Hematopoietic multipotent progenitor cell (in vitro differentiated cells): ENCODE results near the gene ATP5PD. TPM values are rescaled to one million over a fixed set of nuclear protein-coding genes. Genes with fewer than 3 reads are reported as not detected.

Source experiments
- DNase-seq, 3 donors: peaks; one replicate each; pipeline ENCODE4 v3.0.0-alpha.2; 2011 to 2015; ENCODE audit warnings: low read depth in 2 of 3, low spot score in 2 of 3
- small RNA-seq: library from RNA; depleted of rRNA; stranded (forward); fragments of <200 nt; gene quantifications from one replicate; pipeline ENCODE3, GENCODE V24; 2012
- total RNA-seq: library from RNA; depleted of rRNA; stranded (reverse); fragments of >200 nt; gene quantifications from one replicate; pipeline ENCODE4 v1.2.3, GENCODE V29; 2012

ATP5PD gene
- total RNA-seq, 1 donor: 73.5 TPM

DNA sequence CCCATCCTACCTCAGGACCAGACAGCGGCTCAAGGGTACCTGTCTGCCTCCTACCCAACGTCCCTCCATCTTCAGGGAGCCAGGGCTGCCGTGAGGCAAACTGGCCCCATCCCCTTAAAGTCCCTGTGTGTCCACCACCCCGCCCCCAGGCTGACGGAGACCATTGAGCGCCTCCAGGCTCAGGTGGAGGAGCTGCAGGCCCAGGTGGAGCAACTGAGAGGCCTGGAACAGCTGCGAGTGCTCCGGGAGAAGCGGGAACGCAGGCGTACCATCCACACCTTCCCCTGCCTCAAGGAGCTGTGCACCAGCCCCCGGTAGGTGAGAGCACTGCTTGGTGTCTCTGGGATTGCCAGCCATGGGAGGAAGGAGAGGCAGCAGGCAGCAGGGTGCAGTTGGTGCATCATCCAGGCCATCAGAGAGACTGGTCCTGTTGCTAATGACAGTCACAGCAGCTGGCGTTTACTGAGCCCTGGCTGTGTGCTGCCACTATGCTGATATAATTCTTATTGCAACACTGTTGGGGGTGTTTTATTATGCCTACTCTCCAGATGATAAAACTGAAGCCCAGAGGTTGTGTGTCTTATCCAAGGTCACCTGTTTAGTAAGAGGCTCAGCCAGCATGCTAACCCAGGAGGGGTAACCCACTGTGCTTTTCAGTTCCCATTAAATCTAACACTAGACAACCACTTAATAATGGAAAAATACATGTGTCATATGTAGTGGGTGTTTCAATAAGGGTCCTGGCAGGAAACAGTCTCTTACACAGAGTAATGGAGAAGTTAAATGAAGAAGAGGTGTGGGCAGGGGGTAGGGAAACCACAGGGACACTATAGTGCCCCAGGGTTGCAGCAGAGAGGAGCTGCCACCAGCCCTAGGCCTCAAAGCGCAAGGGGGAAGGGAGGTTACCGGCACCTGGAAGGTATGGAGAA, 44.6 kb downstream of the ATP5PD start:
- peak in 1 of 3 donors; percentile 42 for DNase-seq

DNA sequence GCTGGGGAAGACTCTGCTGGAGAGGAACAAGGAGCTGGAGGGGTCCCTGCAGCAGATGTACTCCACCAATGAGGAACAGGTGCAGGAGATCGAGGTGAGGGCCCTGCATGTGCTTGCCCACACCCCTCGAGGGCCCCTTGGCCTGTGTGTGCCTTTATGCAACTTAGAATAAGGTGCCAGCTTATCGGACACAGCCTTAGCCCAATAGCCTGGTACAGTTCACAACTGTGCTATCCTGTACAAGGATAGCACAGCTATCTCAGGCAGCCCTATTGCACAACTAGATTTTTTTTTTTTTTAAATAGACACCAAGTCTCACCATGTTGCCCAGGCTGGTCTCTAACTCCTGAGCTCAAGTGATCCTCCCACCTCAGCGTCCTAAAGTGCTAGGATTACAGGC, 47.2 kb downstream of the ATP5PD start:
- no peak for DNase-seq

DNA sequence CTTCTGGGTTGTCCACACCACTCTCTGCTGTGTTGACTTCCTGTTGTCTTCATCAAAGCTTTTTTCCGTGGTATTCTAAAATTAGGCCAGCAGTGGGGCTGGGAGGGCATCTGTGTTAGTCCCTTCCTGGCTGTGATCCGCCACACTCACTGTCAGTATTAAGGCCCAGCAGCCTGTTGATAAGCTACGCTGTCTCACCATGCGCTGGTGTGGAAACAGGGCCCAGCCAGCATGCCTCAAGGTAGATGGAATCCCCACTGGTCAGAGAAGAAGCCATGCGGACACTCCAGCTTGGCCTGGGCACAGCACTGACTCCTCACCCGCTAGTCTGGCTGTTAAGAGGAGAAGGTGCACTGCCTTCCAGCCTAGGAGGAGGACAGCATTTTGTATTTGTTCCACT, 48.0 kb downstream of the ATP5PD start:
- DNase-seq: no peak

DNA sequence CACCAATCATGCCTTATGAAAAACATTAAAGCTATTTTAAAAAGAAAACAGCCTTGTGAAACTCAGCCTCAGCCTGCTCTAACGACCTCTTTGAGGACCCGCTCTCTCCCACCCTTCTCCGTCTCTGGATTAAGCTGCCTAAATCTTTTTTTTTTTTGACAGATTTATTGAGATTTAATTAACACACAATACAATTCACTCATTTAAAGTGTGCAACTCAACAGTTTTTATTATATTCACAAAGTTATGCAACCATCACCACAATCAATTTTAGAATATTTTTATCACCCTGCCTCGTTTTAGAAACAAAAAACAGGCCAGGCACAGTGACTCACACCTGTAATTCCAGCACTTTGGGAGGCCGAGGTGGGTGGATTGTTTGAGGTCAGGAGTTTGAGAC, 50.9 kb downstream of the ATP5PD start:
- DNase-seq: no peak

DNA sequence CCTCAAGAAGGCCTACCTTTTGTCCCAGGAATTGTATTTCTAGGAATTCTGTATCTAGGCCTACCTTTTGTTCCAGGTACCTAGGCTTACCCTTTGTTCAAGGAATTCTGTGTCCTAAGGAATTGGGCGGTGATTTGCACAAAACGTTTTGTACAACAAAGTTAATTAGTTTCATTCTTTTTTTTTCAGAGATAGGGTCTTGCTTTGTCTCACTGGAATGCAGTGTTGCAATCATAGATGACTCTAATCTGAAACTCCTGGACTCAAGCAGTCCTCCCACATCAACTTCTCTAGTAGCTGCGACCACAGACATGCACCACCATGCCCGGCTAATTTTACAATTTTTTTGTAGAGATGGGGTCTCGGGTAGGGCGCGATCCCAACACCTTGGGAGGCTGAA, 52.3 kb downstream of the ATP5PD start:
- DNase-seq: no peak

DNA sequence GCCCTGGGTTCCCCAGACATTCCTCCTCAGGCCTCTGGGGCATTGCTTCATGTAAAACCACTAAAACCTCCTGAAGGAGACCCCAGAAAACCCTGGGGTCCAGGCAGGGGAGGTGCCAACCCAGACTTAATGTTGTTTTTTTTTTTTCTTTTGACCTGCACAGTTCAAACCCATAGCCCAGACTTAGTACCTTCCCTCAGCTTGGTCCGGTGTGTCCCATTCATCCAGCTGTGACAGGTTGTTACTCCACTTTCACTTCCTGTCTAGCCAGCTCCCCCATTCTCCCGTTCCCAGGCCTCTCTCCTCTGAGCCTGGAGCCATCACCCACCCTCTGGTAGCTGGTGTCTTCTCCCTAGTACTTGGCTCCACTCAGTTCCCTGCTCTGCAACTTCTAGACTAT, 54.5 kb downstream of the ATP5PD start:
- DNase-seq: no peak

DNA sequence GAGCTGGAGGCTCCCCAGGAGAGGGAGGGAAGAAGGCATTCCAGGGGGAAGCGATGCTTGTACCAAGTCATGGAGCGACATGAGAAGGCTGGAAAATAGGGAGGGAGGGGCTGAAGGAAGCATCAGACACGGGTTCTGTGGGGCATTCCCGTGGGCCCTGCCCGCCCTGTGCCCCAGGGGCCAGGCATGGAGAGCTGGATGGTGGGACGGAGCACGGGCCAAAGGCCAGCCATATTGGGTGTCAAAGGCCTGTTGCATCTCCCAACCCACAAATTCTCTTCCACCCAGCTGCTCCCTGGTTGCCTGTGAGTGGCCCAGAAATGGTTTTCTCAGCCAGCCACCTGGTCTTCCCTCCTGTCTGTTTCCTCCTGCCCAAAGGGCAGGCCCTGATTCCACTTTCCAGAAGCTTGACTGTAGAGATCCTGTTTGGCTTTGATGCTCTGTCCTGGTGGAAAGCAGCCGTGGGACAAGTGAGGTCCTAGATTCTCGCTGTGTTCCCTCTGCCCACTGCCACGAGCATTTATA, 56.1 kb downstream of the ATP5PD start:
- no peak for DNase-seq

Small RNAs within 50 kb of the gene (small RNA-seq; reads per million reads assigned to genes)
- gene AC111186.1 (not detected), gene RF00019 (not detected), gene RN7SL573P (not detected), gene RNU6-362P (not detected)

Other genes with a start within 250 kb of the ATP5PD start
- gene GRIN2C, start 187.1 kb downstream of the ATP5PD start, total RNA-seq: 0.27 TPM
- 8.9 TPM for gene FDXR, start 174.0 kb downstream of the ATP5PD start, total RNA-seq
- gene FADS6, start 153.3 kb downstream of the ATP5PD start, total RNA-seq: not detected
- under 0.01 TPM for gene USH1G, start 123.7 kb downstream of the ATP5PD start, total RNA-seq
- not detected for gene OTOP2, start 122.7 kb downstream of the ATP5PD start, total RNA-seq
- gene OTOP3, start 111.1 kb downstream of the ATP5PD start, total RNA-seq: not detected
- gene HID1, start 74.2 kb downstream of the ATP5PD start, total RNA-seq: 1.1 TPM
- gene CDR2L, start 59.3 kb downstream of the ATP5PD start, total RNA-seq: 2.2 TPM
- 16.7 TPM for gene MRPL58, start 34.3 kb downstream of the ATP5PD start, total RNA-seq
- gene KCTD2, start 256 bp upstream of the ATP5PD start, total RNA-seq: 18.6 TPM
- 47.4 TPM for gene SLC16A5, start 41.0 kb upstream of the ATP5PD start, total RNA-seq
- gene ARMC7, start 63.0 kb upstream of the ATP5PD start, total RNA-seq: 10.8 TPM
- gene NT5C, start 84.8 kb upstream of the ATP5PD start, total RNA-seq: 87.5 TPM
- gene JPT1, start 107.5 kb upstream of the ATP5PD start, total RNA-seq: 30.2 TPM
- 50.9 TPM for gene SUMO2, start 136.0 kb upstream of the ATP5PD start, total RNA-seq
- gene NUP85, start 158.7 kb upstream of the ATP5PD start, total RNA-seq: 35.8 TPM
- gene GGA3, start 214.6 kb upstream of the ATP5PD start, total RNA-seq: 31.0 TPM
- gene MRPS7, start 214.9 kb upstream of the ATP5PD start, total RNA-seq: 38.2 TPM
- 53.1 TPM for gene MIF4GD, start 224.3 kb upstream of the ATP5PD start, total RNA-seq
- gene SLC25A19, start 242.5 kb upstream of the ATP5PD start, total RNA-seq: 28.8 TPM